Smooth muscle cell of bladder (primary cell): ENCODE results near the gene RSKR. TPM values are rescaled to one million over a fixed set of nuclear protein-coding genes. Genes with fewer than 3 reads are reported as not detected.

Experiments used
- total RNA-seq: library from RNA; depleted of rRNA; stranded (reverse); fragments of >200 nt; gene quantifications from 2 replicates; pipeline ENCODE4 v1.2.3, GENCODE V29; 2014

Gene RSKR, protein sequence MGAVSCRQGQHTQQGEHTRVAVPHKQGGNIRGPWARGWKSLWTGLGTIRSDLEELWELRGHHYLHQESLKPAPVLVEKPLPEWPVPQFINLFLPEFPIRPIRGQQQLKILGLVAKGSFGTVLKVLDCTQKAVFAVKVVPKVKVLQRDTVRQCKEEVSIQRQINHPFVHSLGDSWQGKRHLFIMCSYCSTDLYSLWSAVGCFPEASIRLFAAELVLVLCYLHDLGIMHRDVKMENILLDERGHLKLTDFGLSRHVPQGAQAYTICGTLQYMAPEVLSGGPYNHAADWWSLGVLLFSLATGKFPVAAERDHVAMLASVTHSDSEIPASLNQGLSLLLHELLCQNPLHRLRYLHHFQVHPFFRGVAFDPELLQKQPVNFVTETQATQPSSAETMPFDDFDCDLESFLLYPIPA
- total RNA-seq, result 4.4 and 4.6 TPM in 2 replicates

DNA sequence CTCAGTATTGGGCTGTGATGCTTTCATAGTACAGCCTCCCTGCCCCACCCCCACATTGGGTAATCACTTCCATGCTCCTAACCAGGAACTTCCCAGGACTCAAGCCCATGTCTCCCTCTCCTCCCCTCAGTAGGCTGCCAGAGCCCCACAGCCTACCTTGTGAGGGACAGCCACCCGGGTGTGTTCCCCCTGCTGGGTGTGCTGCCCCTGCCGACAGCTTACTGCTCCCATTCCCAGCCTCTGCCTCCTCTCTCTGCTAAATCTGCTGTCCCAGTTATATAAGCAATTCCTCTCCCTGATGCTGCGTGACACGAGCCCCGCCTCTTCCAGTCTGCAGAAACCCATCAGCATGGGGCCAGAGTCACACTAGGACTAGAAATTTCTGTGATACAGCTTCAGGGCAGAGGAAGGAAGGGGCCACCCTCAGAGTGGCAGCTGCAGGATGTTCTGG, at the start of gene RSKR:
Gene RSKR, minus strand, starts transcription at position 255 of the 451 bp plus-strand sequence. Its CDS starts 24 bp downstream, at position 231.

DNA sequence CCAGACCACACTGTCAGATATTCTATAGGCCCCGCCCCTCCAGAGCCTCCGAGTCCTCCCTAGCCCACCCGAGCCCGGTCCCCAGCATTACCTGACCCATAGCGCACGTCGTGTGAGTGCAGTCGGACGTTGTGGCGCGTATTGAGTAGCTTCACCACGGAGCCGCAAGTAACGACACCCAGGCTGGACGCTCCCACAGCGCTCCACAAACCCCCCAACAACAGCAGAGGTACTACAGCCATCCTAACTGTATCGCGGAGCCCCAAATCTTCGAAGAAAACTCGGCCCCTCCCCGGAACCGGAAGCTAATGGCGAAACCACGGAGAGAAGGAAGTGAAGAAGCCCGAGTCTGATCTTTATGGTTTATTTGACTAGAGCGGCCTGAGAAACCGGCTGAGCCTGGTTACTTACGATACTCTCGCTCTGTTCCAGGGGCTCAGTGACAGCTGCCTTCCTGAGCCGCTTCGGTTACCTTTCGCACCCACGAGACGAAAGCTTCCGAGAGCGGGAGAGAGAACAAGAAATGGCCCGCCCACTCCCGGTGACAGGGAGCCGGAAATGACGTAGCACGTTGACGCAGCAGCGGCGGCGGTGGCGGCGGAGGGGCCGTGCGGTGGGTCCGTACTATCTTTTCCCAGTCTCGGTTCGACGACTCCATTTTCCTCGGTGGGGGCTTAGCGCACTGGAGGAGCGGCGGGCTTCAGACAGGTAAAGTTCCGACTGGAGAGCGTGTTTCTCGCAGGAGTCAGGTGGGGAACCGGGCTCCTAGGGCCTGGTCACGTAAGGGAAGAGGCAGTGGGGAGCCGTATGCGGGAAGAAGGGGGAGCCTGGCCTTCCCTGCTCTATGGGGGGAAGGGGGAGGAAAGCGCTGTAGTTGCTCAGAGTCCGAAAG, 47.9 kb upstream of the RSKR start, which contains the start of the genes SDF2 and SUPT6H:
Gene SDF2, minus strand, starts transcription at position 272 of the 892 bp plus-strand sequence. Its CDS starts 30 bp downstream, at position 242.
Gene SUPT6H, plus strand, starts transcription at position 571 of the 892 bp plus-strand sequence. CDS start 11,197 bp downstream, outside the sequence.

DNA sequence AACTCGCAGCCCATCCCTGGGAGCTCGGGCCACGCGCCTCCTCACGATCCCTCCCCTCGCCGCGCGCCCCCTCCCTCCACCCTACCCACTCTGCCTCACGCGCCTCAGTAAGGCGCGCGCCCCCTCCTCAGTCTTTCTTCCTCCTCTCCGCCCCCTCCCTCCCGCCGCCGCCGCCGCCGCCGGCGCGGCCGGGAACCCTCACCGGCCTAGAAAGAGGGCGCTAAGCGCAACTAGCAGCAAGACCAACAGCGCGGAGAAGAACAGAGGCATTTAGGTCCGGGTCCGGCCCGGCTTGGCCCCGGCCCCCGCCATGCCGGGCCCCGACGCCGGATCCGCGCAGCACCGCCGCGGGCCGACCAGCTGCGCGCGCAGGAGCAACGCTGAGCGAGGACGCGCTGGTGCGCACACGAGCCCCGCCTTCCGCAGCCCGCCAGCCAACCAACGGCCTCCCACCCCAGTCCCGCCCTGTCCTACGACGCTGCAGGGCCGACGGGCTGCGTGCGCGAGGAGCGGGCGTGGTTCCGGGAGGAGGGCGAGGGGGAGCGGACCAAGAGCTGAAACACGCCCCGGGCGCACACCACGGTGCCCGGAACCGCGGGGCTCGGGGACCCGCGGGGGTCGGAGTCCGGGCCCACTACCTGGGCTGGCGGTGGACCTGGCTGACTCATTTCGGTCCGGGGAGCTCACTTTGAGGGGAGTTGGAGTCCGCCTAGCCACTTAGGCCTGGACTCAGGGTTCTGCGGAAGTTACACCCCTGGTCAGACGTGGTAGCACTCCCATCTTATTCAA, 31.0 kb upstream of the RSKR start, which contains the start of gene BLTP2:
Gene BLTP2, minus strand, starts transcription at position 372 of the 789 bp plus-strand sequence. Its CDS starts 102 bp downstream, at position 270.

DNA sequence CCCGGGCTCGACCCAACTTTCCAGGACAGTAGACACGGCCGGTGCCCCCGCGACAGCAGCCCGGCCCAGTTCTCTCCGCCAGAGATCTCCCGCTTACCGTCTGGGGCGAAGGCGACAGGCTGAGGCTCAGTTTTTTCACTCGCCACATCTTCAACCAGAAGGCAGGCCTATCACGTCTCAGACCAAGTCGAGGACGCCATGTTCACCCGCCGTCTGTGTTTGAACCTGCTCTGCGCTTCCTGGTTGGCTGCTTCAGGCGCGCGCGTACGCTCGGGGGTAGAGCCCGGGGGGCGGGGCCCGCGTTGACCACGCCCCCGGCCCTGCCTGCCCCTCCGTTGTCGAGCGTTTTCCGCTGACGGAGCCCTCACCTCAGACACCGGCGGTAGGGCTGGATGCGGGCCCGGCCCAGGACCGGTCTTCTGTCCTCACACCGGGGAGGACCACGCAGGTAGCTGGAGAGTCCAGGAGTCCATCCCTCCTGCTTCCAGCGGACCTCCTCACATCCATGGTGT, 15.1 kb downstream of the RSKR start, which contains the start of gene SPAG5:
Gene SPAG5, minus strand, starts transcription at position 227 of the 512 bp plus-strand sequence. Its CDS starts 79 bp downstream, at position 148.

DNA sequence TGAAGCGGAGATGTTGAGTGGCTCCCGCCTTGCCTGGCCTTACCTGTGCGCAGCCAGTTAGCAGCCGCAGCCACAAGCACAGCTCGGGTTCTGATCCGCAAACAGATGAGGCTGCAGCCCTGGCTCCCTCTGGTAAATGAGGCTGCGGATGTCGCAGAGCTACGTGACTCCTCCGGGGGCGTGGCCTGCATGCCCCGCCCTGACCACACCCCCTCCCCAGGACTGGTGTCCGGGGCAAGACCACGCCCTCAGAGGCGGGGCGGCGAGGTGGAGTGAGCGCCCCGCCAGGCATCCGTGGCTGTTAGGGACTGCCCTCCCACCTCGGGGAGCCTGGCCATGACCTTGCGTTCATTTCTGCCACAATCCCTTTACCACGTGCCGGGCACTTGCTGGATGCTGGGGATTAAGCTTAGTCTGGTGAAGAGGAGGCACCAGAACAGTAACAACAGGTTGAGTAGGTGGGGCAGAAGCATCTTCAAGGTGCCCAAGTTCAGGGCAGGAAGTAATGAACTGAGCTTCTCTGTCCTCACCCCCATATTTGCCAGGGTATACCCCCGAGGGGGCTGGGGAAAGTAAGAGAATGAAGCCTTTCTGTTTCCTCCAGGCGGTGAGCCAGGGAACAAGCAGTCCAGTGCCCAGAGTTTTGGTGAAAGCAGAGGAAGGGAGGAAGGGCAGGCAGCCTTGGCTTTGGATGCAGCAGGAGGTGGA, 37.1 kb downstream of the RSKR start, which contains the start of gene ALDOC:
Gene ALDOC, minus strand, starts transcription at position 138 of the 708 bp plus-strand sequence. CDS start 1,363 bp downstream, outside the sequence.

DNA sequence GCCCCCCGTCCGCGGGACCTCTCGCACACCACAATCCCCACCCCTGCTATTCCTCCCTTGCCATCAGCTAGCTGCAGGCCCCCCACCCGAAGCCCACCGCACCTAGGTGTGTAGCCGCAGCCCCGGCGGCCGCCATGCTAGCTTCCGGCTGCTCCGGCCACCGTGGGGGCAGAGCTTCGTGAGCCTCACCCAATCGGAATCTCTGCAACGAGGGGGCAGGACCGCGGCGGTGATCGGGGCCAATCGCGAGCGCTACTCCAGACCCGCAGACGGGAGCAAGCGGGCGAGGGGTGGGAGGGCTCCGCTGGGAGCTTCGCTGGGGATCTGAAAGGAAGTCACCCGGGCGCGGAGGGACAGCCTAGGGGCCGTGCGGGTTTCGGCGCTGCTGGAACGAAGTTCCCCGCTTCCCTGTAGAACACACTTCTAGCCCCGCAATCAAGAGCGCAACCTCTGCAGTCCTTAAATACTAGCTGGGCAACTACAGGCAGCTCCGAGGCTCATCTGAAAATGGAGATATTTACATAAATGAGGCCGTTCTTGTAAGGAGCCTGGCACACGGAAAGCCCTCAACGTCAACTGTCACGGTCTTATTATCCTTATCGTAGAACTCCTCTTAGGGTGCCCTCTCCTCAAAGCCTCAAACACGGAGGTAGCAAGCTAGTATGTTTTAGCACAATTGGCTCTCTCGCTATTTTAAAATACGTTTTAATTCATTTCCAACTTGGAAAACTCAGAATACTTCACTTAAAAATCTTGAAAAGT, 42.4 kb downstream of the RSKR start, which contains the start of gene PIGS:
Gene PIGS, minus strand, starts transcription at position 164 of the 762 bp plus-strand sequence. Its CDS starts 28 bp downstream, at position 136.

Other genes starting within 250 kb of the RSKR start
- gene SEBOX, start 249.0 kb downstream of the RSKR start, total RNA-seq, result not detected in 2 replicates
- 13.4 and 19.1 TPM in 2 replicates for gene VTN, start 243.9 kb downstream of the RSKR start, total RNA-seq
- gene SARM1, start 242.5 kb downstream of the RSKR start, total RNA-seq, result 6.5 and 10.5 TPM in 2 replicates
- 5.1 and 7.0 TPM in 2 replicates for gene SLC46A1, start 208.0 kb downstream of the RSKR start, total RNA-seq
- gene SLC13A2, start 140.5 kb downstream of the RSKR start, total RNA-seq, result not detected in 2 replicates
- gene FOXN1, start 107.8 kb downstream of the RSKR start, total RNA-seq, result not detected in 2 replicates
- 24.7 and 33.0 TPM in 2 replicates for gene UNC119, start 61.6 kb downstream of the RSKR start, total RNA-seq
- gene PIGS, start 42.7 kb downstream of the RSKR start, total RNA-seq, result 47.4 and 48.5 TPM in 2 replicates
- gene ALDOC, start 37.3 kb downstream of the RSKR start, total RNA-seq, result 121 and 159 TPM in 2 replicates
- gene SPAG5, start 15.2 kb downstream of the RSKR start, total RNA-seq, result 4.7 and 5.4 TPM in 2 replicates
- gene BLTP2, start 31.0 kb upstream of the RSKR start, total RNA-seq, result 123 and 171 TPM in 2 replicates
- 65.4 and 81.8 TPM in 2 replicates for gene SDF2, start 47.7 kb upstream of the RSKR start, total RNA-seq
- gene SUPT6H, start 48.0 kb upstream of the RSKR start, total RNA-seq, result 42.8 and 52.9 TPM in 2 replicates
- 1.0 and 1.1 TPM in 2 replicates for gene PROCA1, start 97.7 kb upstream of the RSKR start, total RNA-seq
- 190 and 212 TPM in 2 replicates for gene RAB34, start 103.7 kb upstream of the RSKR start, total RNA-seq
- 979 and 1,044 TPM in 2 replicates for gene RPL23A, start 105.8 kb upstream of the RSKR start, total RNA-seq
- 4.3 and 7.5 TPM in 2 replicates for gene TLCD1, start 112.0 kb upstream of the RSKR start, total RNA-seq
- gene NEK8, start 114.6 kb upstream of the RSKR start, total RNA-seq, result 3.0 and 3.8 TPM in 2 replicates
- 16.2 and 24.2 TPM in 2 replicates for gene TRAF4, start 129.8 kb upstream of the RSKR start, total RNA-seq
- gene FAM222B, start 228.6 kb upstream of the RSKR start, total RNA-seq, result 1.4 and 3.0 TPM in 2 replicates
- 12.7 and 15.6 TPM in 2 replicates for gene ERAL1, start 240.8 kb upstream of the RSKR start, total RNA-seq